ENCODE data around the gene FCHSD2. TPM values are rescaled to one million over a fixed set of nuclear protein-coding genes. Genes with fewer than 3 reads are reported as not detected.
"Not testable (repeated sequence)": the region's sequence is repeated elsewhere in the genome, so short reads cannot be mapped to it uniquely, and the experiment has no call there.

The FCHSD2 gene
- total RNA-seq, 4 donors from 2014 or later: 6.7 to 95.7 (median 10.2) TPM

DNA sequence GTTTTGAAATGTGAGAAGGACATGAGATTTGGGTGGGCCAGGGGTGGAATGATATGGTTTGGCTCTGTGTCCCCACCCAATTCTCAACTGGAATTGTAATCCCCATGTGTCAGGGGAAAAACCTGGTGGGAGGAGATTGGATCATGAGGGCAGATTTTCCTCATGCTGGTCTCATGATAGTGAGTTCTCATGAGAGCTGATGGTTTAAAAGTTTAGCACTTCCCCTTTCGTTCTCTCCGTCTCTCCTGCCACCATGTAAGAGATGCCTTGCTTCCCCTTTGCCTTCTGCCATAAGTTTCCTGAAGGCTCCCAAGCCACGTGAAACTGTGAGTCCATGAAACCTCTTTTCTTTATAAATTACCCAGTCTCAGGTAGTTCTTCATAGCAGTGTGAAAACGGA is 113.5 kb downstream of the FCHSD2 start:
- Histone ChIP-seq H3K27ac (no peak overlapping the region), H3K27me3 (no peaks in the 10 kb centered on the region), H3K36me3 (no peaks in the 10 kb centered on the region), H3K4me3 (no peak overlapping the region), H3K9me3 (peaks cover 0 to 20% (median 7%) of the 10 kb centered on the region in 4 donors), H3K4me1 (no peaks in the 10 kb centered on the region)
- TF ChIP-seq POLR2A (IDR thresholded peaks at IDR 0.05): no peak
- no peak for DNase-seq

GRCh38 chr11:73027840-73028239 is 114.3 kb downstream of the FCHSD2 start:
- DNase-seq, H3K4me1 ChIP-seq: not testable (repeated sequence)

DNA sequence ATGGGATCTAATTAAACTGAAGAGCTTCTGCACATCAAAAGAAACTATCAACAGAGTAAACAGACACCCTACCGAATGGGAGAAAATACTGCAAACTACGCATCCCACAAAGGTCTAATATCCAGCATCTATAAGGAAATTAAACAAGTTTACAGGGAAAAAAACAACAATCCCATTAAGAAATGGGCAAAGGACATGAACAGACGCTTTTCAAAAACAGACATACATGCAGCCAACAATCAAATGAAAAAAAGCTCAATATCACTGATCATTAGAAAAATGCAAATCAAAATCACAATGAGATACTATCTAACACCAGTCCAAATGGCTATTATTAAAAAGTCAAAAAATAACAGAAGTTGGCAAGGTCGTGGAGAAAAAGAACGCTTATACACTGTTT is 117.5 kb downstream of the FCHSD2 start:
- Histone ChIP-seq H3K27ac (no peak overlapping the region), H3K4me1 (no peaks in the 10 kb centered on the region), H3K36me3 (no peaks in the 10 kb centered on the region), H3K9me3 (peaks cover 0 to 20% (median 7%) of the 10 kb centered on the region in 4 donors), H3K27me3 (no peaks in the 10 kb centered on the region), H3K4me3 (no peak overlapping the region)
- no peak for TF ChIP-seq POLR2A (IDR thresholded peaks at IDR 0.05)
- TF ChIP-seq, protein P1, sequence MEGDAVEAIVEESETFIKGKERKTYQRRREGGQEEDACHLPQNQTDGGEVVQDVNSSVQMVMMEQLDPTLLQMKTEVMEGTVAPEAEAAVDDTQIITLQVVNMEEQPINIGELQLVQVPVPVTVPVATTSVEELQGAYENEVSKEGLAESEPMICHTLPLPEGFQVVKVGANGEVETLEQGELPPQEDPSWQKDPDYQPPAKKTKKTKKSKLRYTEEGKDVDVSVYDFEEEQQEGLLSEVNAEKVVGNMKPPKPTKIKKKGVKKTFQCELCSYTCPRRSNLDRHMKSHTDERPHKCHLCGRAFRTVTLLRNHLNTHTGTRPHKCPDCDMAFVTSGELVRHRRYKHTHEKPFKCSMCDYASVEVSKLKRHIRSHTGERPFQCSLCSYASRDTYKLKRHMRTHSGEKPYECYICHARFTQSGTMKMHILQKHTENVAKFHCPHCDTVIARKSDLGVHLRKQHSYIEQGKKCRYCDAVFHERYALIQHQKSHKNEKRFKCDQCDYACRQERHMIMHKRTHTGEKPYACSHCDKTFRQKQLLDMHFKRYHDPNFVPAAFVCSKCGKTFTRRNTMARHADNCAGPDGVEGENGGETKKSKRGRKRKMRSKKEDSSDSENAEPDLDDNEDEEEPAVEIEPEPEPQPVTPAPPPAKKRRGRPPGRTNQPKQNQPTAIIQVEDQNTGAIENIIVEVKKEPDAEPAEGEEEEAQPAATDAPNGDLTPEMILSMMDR (IDR thresholded peaks at IDR 0.05): no peak
- no peak for DNase-seq

More at GRCh38 chr11:73027840-73028239, 114.3 kb downstream of the FCHSD2 start:
- H3K4me3 ChIP-seq, H3K27ac ChIP-seq, H3K36me3 ChIP-seq, H3K27me3 ChIP-seq: not testable (repeated sequence)
- H3K9me3 ChIP-seq: peaks cover 0 to 20% (median 7%) of the 10 kb centered on the region in 4 donors

GRCh38 chr11:73019996-73020395 is 122.1 kb downstream of the FCHSD2 start:
- Histone ChIP-seq H3K4me1 (no peaks in the 10 kb centered on the region), H3K27me3 (no peaks in the 10 kb centered on the region), H3K27ac (no peak overlapping the region), H3K9me3 (peaks cover 0 to 9% (median 0%) of the 10 kb centered on the region in 4 donors), H3K4me3 (no peak overlapping the region), H3K36me3 (no peaks in the 10 kb centered on the region)
- TF ChIP-seq, protein P1 (IDR thresholded peaks at IDR 0.05): no peak
- no peak for TF ChIP-seq POLR2A (IDR thresholded peaks at IDR 0.05)
- DNase-seq: no peak

GRCh38 chr11:73019449-73019848 is 122.7 kb downstream of the FCHSD2 start:
- Histone ChIP-seq H3K4me3 (no peak overlapping the region), H3K27me3 (no peaks in the 10 kb centered on the region), H3K9me3 (peaks cover 0 to 3% (median 0%) of the 10 kb centered on the region in 4 donors), H3K4me1 (no peaks in the 10 kb centered on the region), H3K36me3 (no peaks in the 10 kb centered on the region), H3K27ac (no peak overlapping the region)
- DNase-seq: no peak
- TF ChIP-seq, protein P1 (IDR thresholded peaks at IDR 0.05): no peak
- TF ChIP-seq POLR2A (IDR thresholded peaks at IDR 0.05): no peak

DNA sequence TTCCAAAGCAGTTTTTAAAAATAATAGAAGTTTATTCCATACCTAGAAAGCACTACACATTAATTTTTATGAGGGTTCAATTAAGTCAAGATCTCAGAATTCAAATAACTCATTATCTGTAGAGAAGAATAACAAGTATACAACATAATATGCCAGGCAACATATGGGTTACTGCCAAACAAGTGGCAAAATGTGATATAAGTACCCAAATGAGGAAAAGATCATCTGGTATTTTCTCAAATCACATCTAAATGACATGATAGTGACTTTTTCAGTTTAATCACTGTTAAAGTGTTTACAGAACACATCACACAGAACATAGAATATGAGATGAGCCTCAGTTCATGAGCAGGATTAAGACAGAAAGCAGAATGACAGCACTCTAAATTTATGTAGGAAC is 123.3 kb downstream of the FCHSD2 start:
- Histone ChIP-seq H3K27ac (no peak overlapping the region), H3K9me3 (no peaks in the 10 kb centered on the region), H3K4me1 (no peaks in the 10 kb centered on the region), H3K27me3 (no peaks in the 10 kb centered on the region), H3K4me3 (no peak overlapping the region), H3K36me3 (no peaks in the 10 kb centered on the region)
- no peak for DNase-seq
- no peak for TF ChIP-seq POLR2A (IDR thresholded peaks at IDR 0.05)
- TF ChIP-seq, protein P1 (IDR thresholded peaks at IDR 0.05): no peak
